Measurements from ENCODE around the gene UGT1A7.

The UGT1A7 gene

GRCh38 chr2:233778030-233778429 is 96.3 kb downstream of the UGT1A7 start, which contains the start of gene MROH2A:
TSS of gene MROH2A (plus strand) at chr2:233778330. CDS start at chr2:233779359, 1,029 bp downstream.
- TF ChIP-seq CTCF (conservative IDR thresholded peaks at IDR 0.05; ENCODE audit: low read depth, low read length), result no peak
- H3K4me3 ChIP-seq (ENCODE audit: low read length), result no peak within 1 kb of the TSS
- DNase-seq (ENCODE audit: low read depth), result no peak

- H3K4me3 ChIP-seq (ENCODE audit: low read length), result no peak overlapping the region
- DNase-seq (ENCODE audit: low read depth), result no peak
These were observed 98.0 kb downstream of the UGT1A7 start for GRCh38 chr2:233779722-233780121.

GRCh38 chr2:233780771-233781170 is 99.1 kb downstream of the UGT1A7 start:
- DNase-seq (ENCODE audit: low read depth), result no peak
- no peak overlapping the region for H3K4me3 ChIP-seq (ENCODE audit: low read length)
- no peak for TF ChIP-seq CTCF (conservative IDR thresholded peaks at IDR 0.05; ENCODE audit: low read depth, low read length)

More at GRCh38 chr2:233779722-233780121, 98.0 kb downstream of the UGT1A7 start:
- no peak for TF ChIP-seq CTCF (conservative IDR thresholded peaks at IDR 0.05; ENCODE audit: low read depth, low read length)

GRCh38 chr2:233789554-233789953 is 107.9 kb downstream of the UGT1A7 start:
- DNase-seq (ENCODE audit: low read depth), result no peak
- no peak for TF ChIP-seq CTCF (conservative IDR thresholded peaks at IDR 0.05; ENCODE audit: low read depth, low read length)
- H3K4me3 ChIP-seq (ENCODE audit: low read length), result no peak overlapping the region

GRCh38 chr2:233791151-233791882 is 109.6 kb downstream of the UGT1A7 start:
- no peak for DNase-seq (ENCODE audit: low read depth)
- TF ChIP-seq CTCF (conservative IDR thresholded peaks at IDR 0.05; ENCODE audit: low read depth, low read length), result no peak
- no peak overlapping the region for H3K4me3 ChIP-seq (ENCODE audit: low read length)

GRCh38 chr2:233791883-233792329 is 110.2 kb downstream of the UGT1A7 start:
- no peak for DNase-seq (ENCODE audit: low read depth)
- no peak for TF ChIP-seq CTCF (conservative IDR thresholded peaks at IDR 0.05; ENCODE audit: low read depth, low read length)
- H3K4me3 ChIP-seq (ENCODE audit: low read length), result no peak overlapping the region

GRCh38 chr2:233792720-233793119 is 111.0 kb downstream of the UGT1A7 start:
- no peak overlapping the region for H3K4me3 ChIP-seq (ENCODE audit: low read length)
- no peak for TF ChIP-seq CTCF (conservative IDR thresholded peaks at IDR 0.05; ENCODE audit: low read depth, low read length)
- no peak for DNase-seq (ENCODE audit: low read depth)

Measured in retinal pigment epithelial cell (primary cell).